AG04449 (cell line): Measurements from ENCODE around the gene PRR5L.

Experiments used
- CTCF ChIA-PET: fragments of 350-600 bp; formaldehyde crosslinking; extraction: SDS; loops from one replicate; lab custom pipeline; 2021; ENCODE audit warnings: antibody characterized with exemption; lab: Yijun Ruan, JAX
- POLR2A ChIA-PET: fragments of 400-600, 350-600 bp; formaldehyde crosslinking; extraction: SDS; loops from one replicate; lab custom pipeline; 2020; ENCODE audit warnings: antibody characterized with exemption, inconsistent platforms; lab: Yijun Ruan, JAX
- DNase-seq: peaks from one replicate; pipeline ENCODE4 v3.0.0-alpha.2; 2010; ENCODE audit warnings: low read depth, low spot score
- H3K4me3 ChIP-seq: 2 replicates; pipeline ENCODE4 v1.5.1; 2011; ENCODE audit warnings: low read depth, mild to moderate bottlenecking, control low read depth, low read length
- CTCF ChIP-seq: IDR thresholded peaks from one replicate; pipeline ENCODE4 v1.5.1; 2011; ENCODE audit warnings: mild to moderate bottlenecking, moderate library complexity, low read length, control low read depth, inconsistent platforms; ENCODE audit not compliant: insufficient read depth; ENCODE audit errors: missing control alignments

Gene PRR5L

GRCh38 chr11:36436589-36436988 lies 140.5 kb downstream of the PRR5L start:
- TF ChIP-seq CTCF, result no peak
- CTCF ChIA-PET, result interaction anchor here (0.8 to 1.7 kb wide), 4 partner anchors 16 to 139 kb away, joined by 3 to 4 read pairs (median 4); no protein-coding TSS in a partner anchor
- DNase-seq, result no peak

GRCh38 chr11:36437413-36437812 lies 141.3 kb downstream of the PRR5L start:
- POLR2A ChIA-PET, result no interaction called here

More at GRCh38 chr11:36436589-36436988, 140.5 kb downstream of the PRR5L start:
- POLR2A ChIA-PET, result no interaction called here
- no peak overlapping the region for H3K4me3 ChIP-seq

GRCh38 chr11:36438126-36438525 lies 142.0 kb downstream of the PRR5L start:
- ChIA-PET POLR2A (no interaction called here), CTCF (interaction anchor here (0.7 kb wide), 1 partner anchor 41 kb away, joined by 3 read pairs; no protein-coding TSS in a partner anchor)
- no peak overlapping the region for H3K4me3 ChIP-seq
- no peak for DNase-seq
- no peak for TF ChIP-seq CTCF

More at GRCh38 chr11:36437413-36437812, 141.3 kb downstream of the PRR5L start:
- CTCF ChIA-PET, result interaction anchor here (0.6 kb wide), 1 partner anchor 40 kb away, joined by 3 read pairs; no protein-coding TSS in a partner anchor
- no peak for DNase-seq
- H3K4me3 ChIP-seq, result no peak overlapping the region
- no peak for TF ChIP-seq CTCF

- H3K4me3 ChIP-seq, result no peak overlapping the region
- ChIA-PET POLR2A (no interaction called here), CTCF (interaction anchor here (0.7 to 2.2 kb wide), 5 partner anchors 8 to 53 kb away, joined by 3 to 12 read pairs (median 4); no protein-coding TSS in a partner anchor)
- DNase-seq, result no peak
- TF ChIP-seq CTCF, result no peak
Measured at GRCh38 chr11:36441610-36442208, 145.6 kb downstream of the PRR5L start.

GRCh38 chr11:36443661-36444060 lies 147.6 kb downstream of the PRR5L start:
- no peak for DNase-seq
- ChIA-PET POLR2A (no interaction called here), CTCF (interaction anchor here (1.0 kb wide), 1 partner anchor 9 kb away, joined by 3 read pairs; no protein-coding TSS in a partner anchor)
- TF ChIP-seq CTCF, result no peak
- no peak overlapping the region for H3K4me3 ChIP-seq

- TF ChIP-seq CTCF, result no peak
- no peak overlapping the region for H3K4me3 ChIP-seq
- no peak for DNase-seq
- ChIA-PET POLR2A (no interaction called here), CTCF (interaction anchor here (1.2 kb wide), 1 partner anchor 8 kb away, joined by 3 read pairs; no protein-coding TSS in a partner anchor)
Measured at GRCh38 chr11:36446135-36446534, 150.0 kb downstream of the PRR5L start.
